SK-N-SH (cell line): ENCODE data around the gene C10orf90. TPM values are rescaled to one million over a fixed set of nuclear protein-coding genes. Genes with fewer than 3 reads are reported as not detected.

Experiments used
- CTCF ChIA-PET: fragments of 300-600, 350-600 bp; formaldehyde crosslinking; extraction: SDS; loops from one replicate; lab custom pipeline; 2021; lab: Yijun Ruan, JAX
- POLR2A ChIA-PET: fragments of 350-600 bp; sonication (Branson Sonifier 250); formaldehyde crosslinking; extraction: SDS; loops from one replicate; lab custom pipeline; 2020; ENCODE audit warnings: antibody characterized with exemption, inconsistent platforms; lab: Yijun Ruan, JAX
- DNase-seq: peaks from one replicate; pipeline ENCODE4 v3.0.0; 2012
- H2AFZ ChIP-seq: fragments of 200-600 bp; sonication (generic); 2 replicates; pipeline ENCODE4 v1.8.1; 2016; ENCODE audit warnings: antibody characterized with exemption, mild to moderate bottlenecking, low read depth
- H3F3A ChIP-seq: fragments of 200-600 bp; sonication (generic); replicated peaks from 2 replicates; pipeline ENCODE3; 2016; ENCODE audit warnings: antibody characterized with exemption, mild to moderate bottlenecking; ENCODE audit not compliant: insufficient read depth
- H3K27ac ChIP-seq, 2 experiments: fragments of 200-500 bp in 1 of 2; fragments of 200-600 bp in 1 of 2; sonication (Bioruptor generic) in 1 of 2; sonication (generic), shearing (Covaris generic) in 1 of 2; 2 replicates each; pipeline versions ENCODE4 v1.5.1 to v1.6.1; 2014 to 2016; ENCODE audit warnings: low read depth in 2 of 2, inconsistent platforms in 1 of 2, low read length in 1 of 2, mild to moderate bottlenecking in 1 of 2, mixed read lengths in 1 of 2
- H3K27me3 ChIP-seq: fragments of 200-600 bp; sonication (generic), shearing (Covaris generic); 2 replicates; pipeline ENCODE4 v1.6.1; 2016; ENCODE audit warnings: mixed run types; ENCODE audit not compliant: insufficient read depth
- H3K36me3 ChIP-seq, 2 experiments: fragments of 200-500 bp in 1 of 2; fragments of 200-600 bp in 1 of 2; sonication (Bioruptor generic) in 1 of 2; sonication (generic) in 1 of 2; replicated peaks in 1 of 2; 2 replicates each; pipeline versions ENCODE3 to v1.5.1; 2014 to 2016; ENCODE audit warnings: low read length in 1 of 2, mild to moderate bottlenecking in 1 of 2; ENCODE audit not compliant: insufficient read depth in 2 of 2, control insufficient read depth in 1 of 2
- H3K4me1 ChIP-seq, 2 experiments: fragments of 200-500 bp in 1 of 2; fragments of 200-600 bp in 1 of 2; sonication (Bioruptor generic) in 1 of 2; sonication (generic), shearing (Covaris generic) in 1 of 2; 2 replicates each; pipeline versions ENCODE4 v1.5.1 to v1.6.1; 2014 to 2016; ENCODE audit warnings: low read depth in 1 of 2, low read length in 1 of 2, mixed run types in 1 of 2; ENCODE audit not compliant: insufficient read depth in 2 of 2, control insufficient read depth in 1 of 2
- H3K4me2 ChIP-seq: fragments of 200-600 bp; sonication (generic), shearing (Covaris generic); 2 replicates; pipeline ENCODE4 v1.6.1; 2017; ENCODE audit warnings: mixed run types
- H3K4me3 ChIP-seq, 2 experiments: fragments of 200-500 bp in 1 of 2; fragments of 200-600 bp in 1 of 2; sonication (Bioruptor generic) in 1 of 2; sonication (generic), shearing (Covaris generic) in 1 of 2; 2 replicates each; pipeline versions ENCODE4 v1.5.1 to v1.8.1; 2014 to 2016; ENCODE audit warnings: low read depth in 2 of 2, inconsistent platforms in 1 of 2, low read length in 1 of 2, mild to moderate bottlenecking in 1 of 2, mixed read lengths in 1 of 2, moderate library complexity in 1 of 2
- H3K79me2 ChIP-seq: fragments of 200-600 bp; sonication (generic); 2 replicates; pipeline ENCODE4 v1.8.1; 2017; ENCODE audit warnings: mild to moderate bottlenecking; ENCODE audit not compliant: insufficient read depth
- H3K9ac ChIP-seq: fragments of 200-600 bp; sonication (generic); 2 replicates; pipeline ENCODE4 v1.6.1; 2017; ENCODE audit warnings: mixed run types
- H3K9me2 ChIP-seq: fragments of 200-600 bp; sonication (generic); 2 replicates; pipeline ENCODE4 v1.6.1; 2017; ENCODE audit warnings: mixed run types
- H3K9me3 ChIP-seq: fragments of 200-600 bp; sonication (generic); 2 replicates; pipeline ENCODE4 v1.6.1; 2017; ENCODE audit warnings: mixed run types, mild to moderate bottlenecking, moderate library complexity
- H4K20me1 ChIP-seq: fragments of 200-600 bp; sonication (generic); 2 replicates; pipeline ENCODE4 v1.6.1; 2017; ENCODE audit warnings: mild to moderate bottlenecking, mixed run types; ENCODE audit not compliant: insufficient read depth
- ELF1 ChIP-seq: IDR thresholded peaks from 2 replicates; pipeline ENCODE4 v1.4.0; 2012
- EP300 ChIP-seq, 2 experiments: IDR thresholded peaks; 2 replicates each; pipeline versions ENCODE4 v1.4.0 to v1.6.1; 2012; ENCODE audit warnings: borderline replicate concordance in 1 of 2, low read depth in 1 of 2, low read length in 1 of 2
- JUND ChIP-seq: IDR thresholded peaks from 2 replicates; pipeline ENCODE4 v1.4.0; 2012
- MEF2A ChIP-seq: IDR thresholded peaks from 2 replicates; pipeline ENCODE4 v1.4.0; 2012; ENCODE audit warnings: low read depth, borderline replicate concordance
- RCOR1 ChIP-seq: fragments of 150-350 bp; IDR thresholded peaks from 2 replicates; pipeline ENCODE4 v1.6.1; 2017; ENCODE audit warnings: antibody characterized with exemption, low read length
- RXRA ChIP-seq: IDR thresholded peaks from 2 replicates; pipeline ENCODE4 v1.4.0; 2012; ENCODE audit warnings: low read depth, mild to moderate bottlenecking, borderline replicate concordance
- SIN3A ChIP-seq: IDR thresholded peaks from 2 replicates; pipeline ENCODE4 v1.6.1; 2012; ENCODE audit warnings: low read depth, mild to moderate bottlenecking, low read length, moderate library complexity, borderline replicate concordance
- TAF1 ChIP-seq: IDR thresholded peaks from 2 replicates; pipeline ENCODE4 v1.6.1; 2012; ENCODE audit warnings: low read depth, mild to moderate bottlenecking, low read length, moderate library complexity, borderline replicate concordance
- WGBS: methylation state at CpG from one replicate; pipeline ENCODE4 v1.1.6; 2017; ENCODE audit warnings: low lambda C conversion rate; 5-methylcytosine and 5-hydroxymethylcytosine counted together
- polyA plus RNA-seq, 3 experiments: library from polyadenylated mRNA; depleted of rRNA; stranded (reverse); fragments of >200 nt; gene quantifications; 2 replicates each; pipeline ENCODE4 v1.2.3, GENCODE V29; 2012
- TF ChIP-seq, protein P1 (sequence below): fragments of 150-350 bp; IDR thresholded peaks from 2 replicates; pipeline ENCODE4 v1.6.1; 2016; ENCODE audit warnings: mild to moderate bottlenecking, low read depth, low read length
- TF ChIP-seq, protein P2 (sequence below): IDR thresholded peaks from 2 replicates; pipeline ENCODE4 v1.6.1; 2012; ENCODE audit warnings: mild to moderate bottlenecking, low read depth, low read length, moderate library complexity
- TF ChIP-seq, protein P3 (sequence below): IDR thresholded peaks from 2 replicates; pipeline ENCODE4 v1.4.0; 2012; ENCODE audit warnings: low read depth, borderline replicate concordance
- TF ChIP-seq, protein P4 (sequence below): IDR thresholded peaks from 2 replicates; pipeline ENCODE4 v1.4.0; 2012; ENCODE audit warnings: low read depth, borderline replicate concordance
- TF ChIP-seq, protein P5 (sequence below): IDR thresholded peaks from 2 replicates; pipeline ENCODE4 v1.4.0; 2012; ENCODE audit warnings: low read depth

C10orf90 gene
- polyA plus RNA-seq, 1 of the 3 experiments (the other 2 are of a cell fraction): 0.21 TPM

DNA sequence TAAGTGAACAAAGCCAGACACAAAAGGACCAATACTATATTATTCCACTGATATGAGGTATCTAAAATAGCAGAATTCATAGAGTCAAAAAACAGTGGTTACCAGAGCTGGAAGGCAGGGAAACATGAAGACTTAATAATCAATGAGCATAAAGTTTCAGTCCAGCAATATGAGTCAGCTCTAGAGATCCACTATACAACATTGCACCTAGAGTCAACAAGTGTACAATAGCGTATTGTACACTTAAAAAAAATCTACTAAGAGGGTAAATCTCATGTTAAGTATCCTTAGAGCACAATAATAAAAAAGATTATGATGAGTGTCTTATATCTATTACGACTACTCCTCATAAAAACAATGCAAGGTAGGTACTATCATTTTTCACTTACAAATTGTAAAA, 36.1 kb downstream of the C10orf90 start:
- no peak overlapping the region for H3K4me2 ChIP-seq
- CTCF ChIA-PET: no interaction called here
- POLR2A ChIA-PET: no interaction called here

More for the DNA sequence above, 36.1 kb downstream of the C10orf90 start:
- no peaks in the 10 kb centered on the region for H3K79me2 ChIP-seq
- no peaks in the 10 kb centered on the region for H3K27me3 ChIP-seq
- no peaks in the 10 kb centered on the region for H3K9me2 ChIP-seq
- no peaks in the 10 kb centered on the region for H3K9me3 ChIP-seq
- no peak overlapping the region for H3K9ac ChIP-seq
- no peaks in the 10 kb centered on the region for H3F3A ChIP-seq
- no peak overlapping the region for H3K4me3 ChIP-seq
- H3K36me3 ChIP-seq: no peaks in the 10 kb centered on the region
- H3K27ac ChIP-seq: no peak overlapping the region
- no peak overlapping the region for H2AFZ ChIP-seq
- no peak for TF ChIP-seq JUND
- TF ChIP-seq SIN3A: no peak
- TF ChIP-seq, protein P1, sequence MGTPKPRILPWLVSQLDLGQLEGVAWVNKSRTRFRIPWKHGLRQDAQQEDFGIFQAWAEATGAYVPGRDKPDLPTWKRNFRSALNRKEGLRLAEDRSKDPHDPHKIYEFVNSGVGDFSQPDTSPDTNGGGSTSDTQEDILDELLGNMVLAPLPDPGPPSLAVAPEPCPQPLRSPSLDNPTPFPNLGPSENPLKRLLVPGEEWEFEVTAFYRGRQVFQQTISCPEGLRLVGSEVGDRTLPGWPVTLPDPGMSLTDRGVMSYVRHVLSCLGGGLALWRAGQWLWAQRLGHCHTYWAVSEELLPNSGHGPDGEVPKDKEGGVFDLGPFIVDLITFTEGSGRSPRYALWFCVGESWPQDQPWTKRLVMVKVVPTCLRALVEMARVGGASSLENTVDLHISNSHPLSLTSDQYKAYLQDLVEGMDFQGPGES: no peak
- no peak for TF ChIP-seq ELF1
- no peak for TF ChIP-seq RXRA
- TF ChIP-seq RCOR1: no peak
- TF ChIP-seq, protein P2, sequence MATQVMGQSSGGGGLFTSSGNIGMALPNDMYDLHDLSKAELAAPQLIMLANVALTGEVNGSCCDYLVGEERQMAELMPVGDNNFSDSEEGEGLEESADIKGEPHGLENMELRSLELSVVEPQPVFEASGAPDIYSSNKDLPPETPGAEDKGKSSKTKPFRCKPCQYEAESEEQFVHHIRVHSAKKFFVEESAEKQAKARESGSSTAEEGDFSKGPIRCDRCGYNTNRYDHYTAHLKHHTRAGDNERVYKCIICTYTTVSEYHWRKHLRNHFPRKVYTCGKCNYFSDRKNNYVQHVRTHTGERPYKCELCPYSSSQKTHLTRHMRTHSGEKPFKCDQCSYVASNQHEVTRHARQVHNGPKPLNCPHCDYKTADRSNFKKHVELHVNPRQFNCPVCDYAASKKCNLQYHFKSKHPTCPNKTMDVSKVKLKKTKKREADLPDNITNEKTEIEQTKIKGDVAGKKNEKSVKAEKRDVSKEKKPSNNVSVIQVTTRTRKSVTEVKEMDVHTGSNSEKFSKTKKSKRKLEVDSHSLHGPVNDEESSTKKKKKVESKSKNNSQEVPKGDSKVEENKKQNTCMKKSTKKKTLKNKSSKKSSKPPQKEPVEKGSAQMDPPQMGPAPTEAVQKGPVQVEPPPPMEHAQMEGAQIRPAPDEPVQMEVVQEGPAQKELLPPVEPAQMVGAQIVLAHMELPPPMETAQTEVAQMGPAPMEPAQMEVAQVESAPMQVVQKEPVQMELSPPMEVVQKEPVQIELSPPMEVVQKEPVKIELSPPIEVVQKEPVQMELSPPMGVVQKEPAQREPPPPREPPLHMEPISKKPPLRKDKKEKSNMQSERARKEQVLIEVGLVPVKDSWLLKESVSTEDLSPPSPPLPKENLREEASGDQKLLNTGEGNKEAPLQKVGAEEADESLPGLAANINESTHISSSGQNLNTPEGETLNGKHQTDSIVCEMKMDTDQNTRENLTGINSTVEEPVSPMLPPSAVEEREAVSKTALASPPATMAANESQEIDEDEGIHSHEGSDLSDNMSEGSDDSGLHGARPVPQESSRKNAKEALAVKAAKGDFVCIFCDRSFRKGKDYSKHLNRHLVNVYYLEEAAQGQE: no peak
- TF ChIP-seq, protein P3, sequence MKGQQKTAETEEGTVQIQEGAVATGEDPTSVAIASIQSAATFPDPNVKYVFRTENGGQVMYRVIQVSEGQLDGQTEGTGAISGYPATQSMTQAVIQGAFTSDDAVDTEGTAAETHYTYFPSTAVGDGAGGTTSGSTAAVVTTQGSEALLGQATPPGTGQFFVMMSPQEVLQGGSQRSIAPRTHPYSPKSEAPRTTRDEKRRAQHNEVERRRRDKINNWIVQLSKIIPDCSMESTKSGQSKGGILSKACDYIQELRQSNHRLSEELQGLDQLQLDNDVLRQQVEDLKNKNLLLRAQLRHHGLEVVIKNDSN: no peak
- no peak for TF ChIP-seq EP300 (IDR thresholded peaks at IDR 0.05; ENCODE audit: borderline replicate concordance in 1 of 2, low read depth in 1 of 2, low read length in 1 of 2)
- TF ChIP-seq, protein P4, sequence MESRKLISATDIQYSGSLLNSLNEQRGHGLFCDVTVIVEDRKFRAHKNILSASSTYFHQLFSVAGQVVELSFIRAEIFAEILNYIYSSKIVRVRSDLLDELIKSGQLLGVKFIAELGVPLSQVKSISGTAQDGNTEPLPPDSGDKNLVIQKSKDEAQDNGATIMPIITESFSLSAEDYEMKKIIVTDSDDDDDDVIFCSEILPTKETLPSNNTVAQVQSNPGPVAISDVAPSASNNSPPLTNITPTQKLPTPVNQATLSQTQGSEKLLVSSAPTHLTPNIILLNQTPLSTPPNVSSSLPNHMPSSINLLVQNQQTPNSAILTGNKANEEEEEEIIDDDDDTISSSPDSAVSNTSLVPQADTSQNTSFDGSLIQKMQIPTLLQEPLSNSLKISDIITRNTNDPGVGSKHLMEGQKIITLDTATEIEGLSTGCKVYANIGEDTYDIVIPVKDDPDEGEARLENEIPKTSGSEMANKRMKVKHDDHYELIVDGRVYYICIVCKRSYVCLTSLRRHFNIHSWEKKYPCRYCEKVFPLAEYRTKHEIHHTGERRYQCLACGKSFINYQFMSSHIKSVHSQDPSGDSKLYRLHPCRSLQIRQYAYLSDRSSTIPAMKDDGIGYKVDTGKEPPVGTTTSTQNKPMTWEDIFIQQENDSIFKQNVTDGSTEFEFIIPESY: no peak
- no peak for TF ChIP-seq MEF2A
- TF ChIP-seq, protein P5, sequence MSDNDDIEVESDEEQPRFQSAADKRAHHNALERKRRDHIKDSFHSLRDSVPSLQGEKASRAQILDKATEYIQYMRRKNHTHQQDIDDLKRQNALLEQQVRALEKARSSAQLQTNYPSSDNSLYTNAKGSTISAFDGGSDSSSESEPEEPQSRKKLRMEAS: no peak
- TF ChIP-seq TAF1: no peak
- WGBS: 12% methylated on average over 2 of the region's 2 CpGs
- DNase-seq: no peak
- no peaks in the 10 kb centered on the region for H4K20me1 ChIP-seq
- no peaks in the 10 kb centered on the region for H3K4me1 ChIP-seq
